GM18951 (cell line): ENCODE data around the gene ATXN2L.
"Not testable (repeated sequence)": the region's sequence is repeated elsewhere in the genome, so short reads cannot be mapped to it uniquely, and the experiment has no call there.

Experiments used
- POLR2A ChIP-seq: IDR thresholded peaks from 4 replicates; pipeline ENCODE4 v1.6.1; 2011; ENCODE audit warnings: mild to moderate bottlenecking; ENCODE audit not compliant: insufficient read length, insufficient read depth; ENCODE audit errors: extremely low read depth
- in situ Hi-C: fragments of 300-500 bp; cut with MboI; formaldehyde crosslinking; loops from one replicate; pipeline ENCODE4 v1.12.0; 2022; ENCODE audit warnings: low sequenced_read_pairs, mixed read lengths, inconsistent platforms; ENCODE audit not compliant: unreplicated experiment

Gene ATXN2L

GRCh38 chr16:28822520-28823290 lies at the start of gene ATXN2L:
Gene ATXN2L, plus strand, starts transcription at chr16:28822999. Its CDS starts 261 bp downstream, at chr16:28823260.
- in situ Hi-C loops = no loop called here
- peak; percentile 97 for TF ChIP-seq POLR2A

GRCh38 chr16:28781697-28782096 lies 41.1 kb upstream of the ATXN2L start:
- in situ Hi-C loops = not testable (repeated sequence)

- in situ Hi-C loops = not testable (repeated sequence)
Observed at GRCh38 chr16:28782357-28782756, 40.4 kb upstream of the ATXN2L start.

GRCh38 chr16:28802235-28803019 lies 20.4 kb upstream of the ATXN2L start:
- in situ Hi-C loops = not testable (repeated sequence)

GRCh38 chr16:28807445-28808120 lies 15.2 kb upstream of the ATXN2L start:
- in situ Hi-C loops = not testable (repeated sequence)

- TF ChIP-seq POLR2A = no peak
- in situ Hi-C loops = no loop called here
Observed at GRCh38 chr16:28820016-28820415, 2.8 kb upstream of the ATXN2L start.

GRCh38 chr16:28820546-28820945 lies 2.3 kb upstream of the ATXN2L start:
- in situ Hi-C loops = not testable (repeated sequence)

GRCh38 chr16:28821874-28822519 lies 802 bp upstream of the ATXN2L start:
- no peak for TF ChIP-seq POLR2A
- in situ Hi-C loops = no loop called here

- TF ChIP-seq POLR2A = no peak
- in situ Hi-C loops = no loop called here
Observed at GRCh38 chr16:28823291-28823872, 583 bp downstream of the ATXN2L start.

GRCh38 chr16:28823873-28824716 lies 1.3 kb downstream of the ATXN2L start:
- peak; percentile 73 for TF ChIP-seq POLR2A
- in situ Hi-C loops = no loop called here

- in situ Hi-C loops = no loop called here
Observed at GRCh38 chr16:28824717-28824973, 1.8 kb downstream of the ATXN2L start.

GRCh38 chr16:28826141-28826540 lies 3.3 kb downstream of the ATXN2L start:
- TF ChIP-seq POLR2A = no peak
- in situ Hi-C loops = no loop called here

More at GRCh38 chr16:28824717-28824973, 1.8 kb downstream of the ATXN2L start:
- TF ChIP-seq POLR2A = no peak

- in situ Hi-C loops = no loop called here
- no peak for TF ChIP-seq POLR2A
Observed at GRCh38 chr16:28829747-28830146, 6.9 kb downstream of the ATXN2L start.
